GM21526 (cell line): ENCODE results near the gene GZMM.
A peak's percentile ranks its signal among the peaks of the same experiment; 100 is the strongest.

ENCODE experiments used
- ATAC-seq: cut with Tn5 transposase; IDR thresholded peaks from one replicate; pipeline ENCODE4 v1.9.1; 2021; ENCODE audit warnings: moderate library complexity; ENCODE audit not compliant: unreplicated experiment, low FRiP score

Gene GZMM

DNA sequence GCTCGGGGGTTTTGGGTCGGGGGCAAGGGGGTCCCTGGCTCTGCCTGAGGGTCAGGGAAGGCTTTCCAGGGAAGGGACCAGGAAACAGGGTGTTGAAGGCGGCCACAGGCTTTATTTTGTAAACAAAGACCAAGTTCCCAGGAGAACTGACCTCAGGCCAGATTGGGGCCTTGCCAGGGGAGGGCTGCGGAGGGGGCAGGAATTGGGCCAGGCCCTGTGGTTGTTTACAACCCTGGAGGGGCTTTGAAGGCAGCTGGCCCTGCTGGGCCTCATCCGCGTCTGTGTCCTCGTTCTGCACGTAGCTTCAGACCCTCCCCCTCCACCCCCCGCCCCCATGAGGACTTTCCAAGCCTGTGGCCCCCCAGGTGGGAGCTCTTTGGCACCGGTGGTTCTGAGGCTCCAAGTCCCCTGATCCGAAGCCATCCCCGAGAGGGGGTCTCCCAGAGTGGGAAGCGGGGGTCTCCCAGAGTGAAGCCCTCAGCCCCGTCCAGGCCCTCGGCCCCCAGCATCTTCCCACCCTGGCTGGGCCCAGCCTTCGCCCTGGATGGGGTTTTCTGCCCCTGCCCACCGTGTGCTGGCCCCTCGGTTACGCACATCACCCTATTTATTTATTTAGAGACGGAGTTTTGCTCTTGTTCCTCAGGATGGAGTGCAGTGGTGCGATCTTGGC is 15.1 kb downstream of the GZMM start:
- ATAC-seq, result no peak

DNA sequence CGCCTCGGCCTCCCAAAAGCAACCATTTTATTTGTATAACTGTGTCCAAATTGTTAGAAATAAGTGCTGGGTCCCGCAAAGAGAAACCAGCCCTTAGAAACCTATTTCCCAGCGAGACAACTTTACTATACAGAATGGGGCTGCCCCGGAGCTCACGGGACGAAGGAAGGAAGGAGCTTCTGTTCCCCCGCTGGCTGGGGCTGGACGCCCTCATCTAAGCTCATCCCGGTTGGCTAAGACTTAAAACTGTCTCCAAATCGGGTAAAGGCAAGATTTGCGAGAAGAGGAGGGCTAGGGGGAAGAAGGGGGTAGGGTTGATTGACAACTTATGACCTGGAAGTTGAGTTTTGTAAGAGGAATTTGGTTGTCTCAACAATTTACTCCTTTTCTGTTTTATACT is 16.3 kb downstream of the GZMM start:
- no peak for ATAC-seq

DNA sequence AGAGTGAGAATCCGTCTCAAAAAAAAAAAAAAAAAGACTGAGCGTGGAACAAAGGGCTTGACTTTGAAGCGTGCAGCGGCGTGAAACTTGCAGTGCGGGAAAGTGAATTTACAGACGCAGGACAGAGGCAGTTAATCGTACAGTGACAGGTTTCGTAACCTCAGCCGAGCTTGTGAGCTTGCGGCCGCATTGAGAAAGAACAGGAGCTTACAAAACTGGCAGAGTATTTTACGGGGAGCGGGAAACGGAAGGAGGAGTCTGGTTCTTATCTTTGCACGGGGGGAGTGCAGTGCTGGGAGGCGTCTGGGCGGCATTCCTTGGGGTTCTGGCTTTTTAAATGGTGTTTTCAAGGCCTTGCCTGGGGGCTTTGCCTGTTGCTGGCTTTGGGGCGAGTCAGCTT is 22.6 kb downstream of the GZMM start:
- no peak for ATAC-seq

DNA sequence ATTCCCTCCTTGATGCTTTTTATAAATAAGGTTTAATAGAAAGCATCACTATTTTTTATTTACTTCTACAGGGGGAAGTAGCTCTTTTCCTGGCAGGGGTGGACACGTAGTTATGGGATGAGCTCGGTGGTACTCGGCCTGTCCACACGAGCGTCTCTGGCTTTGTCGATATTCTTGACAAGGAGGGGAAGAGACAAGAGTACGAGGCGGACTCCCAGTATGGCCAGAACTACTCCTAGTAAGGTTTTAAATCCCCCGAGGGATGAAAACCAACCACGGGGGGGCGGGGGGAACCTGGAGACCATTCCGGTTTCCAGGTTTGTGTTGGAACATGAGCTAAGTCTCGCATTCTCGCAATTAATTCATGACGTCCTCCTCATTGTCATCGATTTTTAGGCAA is 23.0 kb downstream of the GZMM start:
- ATAC-seq, result no peak

DNA sequence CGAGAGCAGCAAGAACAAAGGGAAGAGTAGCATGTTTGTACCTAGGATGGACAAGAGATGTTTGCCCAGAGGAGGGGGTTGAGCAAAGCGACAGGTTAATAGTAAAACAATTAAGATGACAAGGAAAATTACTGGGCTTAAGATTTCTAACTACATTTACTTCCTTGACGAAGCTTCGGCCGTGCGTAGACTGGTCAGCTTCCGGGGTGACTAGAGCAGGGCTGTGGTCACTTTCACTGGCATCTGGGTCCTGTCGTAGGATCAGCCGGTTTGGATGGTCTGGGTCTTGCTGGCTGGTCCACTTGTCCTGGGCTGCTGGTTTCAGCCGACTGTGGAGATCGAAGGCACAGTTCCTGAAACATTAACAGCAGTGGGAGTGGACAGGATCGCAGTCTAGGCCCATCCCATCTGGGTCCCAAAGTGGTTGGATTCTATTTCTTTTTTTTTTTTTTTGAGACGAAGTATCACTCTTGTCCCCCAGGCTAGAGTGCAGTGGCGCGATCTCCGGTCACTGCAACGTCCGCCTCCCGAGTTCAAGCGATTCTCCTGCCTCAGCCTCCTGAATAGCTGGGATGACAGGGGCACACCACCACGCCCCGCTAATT is 23.5 kb downstream of the GZMM start:
- no peak for ATAC-seq

DNA sequence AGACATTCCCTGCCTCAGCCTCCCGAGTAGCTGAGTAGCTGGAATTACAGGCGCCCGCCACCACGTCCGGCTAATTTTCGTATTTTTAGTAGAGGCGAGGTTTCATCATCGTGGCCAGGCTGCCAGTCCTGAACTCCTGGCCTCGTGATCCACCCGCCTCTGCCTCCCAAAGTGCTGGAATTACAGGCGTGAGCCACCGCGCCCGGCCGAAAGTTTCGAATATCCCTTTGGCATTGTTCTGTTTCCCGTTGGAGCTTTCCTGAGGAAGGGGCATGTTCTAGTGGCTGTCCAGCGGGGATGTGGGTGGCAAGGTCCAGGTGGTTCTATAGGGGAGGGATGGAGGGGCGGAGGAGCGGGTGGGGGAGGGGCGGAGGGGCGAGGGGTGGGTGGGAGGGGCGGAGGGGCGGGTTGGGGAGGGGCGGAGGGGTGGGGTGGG is 26.4 kb downstream of the GZMM start:
- ATAC-seq, result no peak

DNA sequence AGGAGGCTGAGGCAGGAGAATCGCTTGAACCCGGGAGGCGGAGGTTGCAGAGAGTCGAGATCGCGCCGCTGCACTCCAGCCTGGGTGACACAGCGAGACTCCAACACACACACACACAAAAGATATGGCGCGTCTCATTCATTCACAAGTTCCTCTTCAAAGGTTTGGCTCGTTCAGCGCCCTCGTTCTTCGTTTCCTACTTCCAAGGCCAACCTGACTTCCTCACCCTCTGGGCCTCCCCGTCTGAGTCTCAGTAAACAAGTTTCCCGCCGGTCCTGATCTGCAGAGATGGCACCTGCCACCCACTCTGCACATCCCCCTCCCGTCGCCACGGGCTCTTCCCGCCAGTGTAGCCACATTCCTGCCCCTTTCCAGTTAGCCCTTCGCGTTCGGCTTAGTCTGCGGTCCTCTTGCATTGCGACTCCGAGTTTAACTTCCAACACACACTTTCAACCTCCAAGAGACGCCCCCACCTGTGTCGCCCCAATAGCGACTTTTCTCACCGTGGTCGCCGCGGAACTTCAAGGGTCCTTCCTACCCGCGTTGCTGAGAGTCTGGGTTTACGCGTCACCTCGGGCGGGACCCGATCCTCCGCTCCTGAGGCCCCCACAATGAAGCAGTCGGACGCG is 27.2 kb downstream of the GZMM start:
- no peak for ATAC-seq

DNA sequence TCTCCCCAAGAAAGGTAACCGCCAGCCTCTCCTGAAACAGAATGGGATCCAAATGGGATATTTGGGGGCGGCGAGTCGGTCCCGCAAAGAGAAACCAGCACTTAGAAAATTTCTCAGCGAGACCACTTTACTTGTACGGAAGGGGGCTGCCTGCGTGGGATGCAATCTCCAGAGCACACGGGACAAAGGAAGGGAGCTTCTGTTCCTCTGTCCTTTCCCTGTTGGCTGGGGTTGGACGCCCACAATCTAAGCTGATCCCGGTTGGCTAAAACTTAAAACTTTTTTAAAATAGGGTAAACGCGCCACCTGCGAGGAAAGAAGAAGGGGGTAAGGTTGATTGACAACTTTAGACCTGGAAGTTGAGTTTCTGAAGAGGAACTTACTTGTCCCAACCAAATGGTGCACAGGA is 27.7 kb downstream of the GZMM start:
- no peak for ATAC-seq

DNA sequence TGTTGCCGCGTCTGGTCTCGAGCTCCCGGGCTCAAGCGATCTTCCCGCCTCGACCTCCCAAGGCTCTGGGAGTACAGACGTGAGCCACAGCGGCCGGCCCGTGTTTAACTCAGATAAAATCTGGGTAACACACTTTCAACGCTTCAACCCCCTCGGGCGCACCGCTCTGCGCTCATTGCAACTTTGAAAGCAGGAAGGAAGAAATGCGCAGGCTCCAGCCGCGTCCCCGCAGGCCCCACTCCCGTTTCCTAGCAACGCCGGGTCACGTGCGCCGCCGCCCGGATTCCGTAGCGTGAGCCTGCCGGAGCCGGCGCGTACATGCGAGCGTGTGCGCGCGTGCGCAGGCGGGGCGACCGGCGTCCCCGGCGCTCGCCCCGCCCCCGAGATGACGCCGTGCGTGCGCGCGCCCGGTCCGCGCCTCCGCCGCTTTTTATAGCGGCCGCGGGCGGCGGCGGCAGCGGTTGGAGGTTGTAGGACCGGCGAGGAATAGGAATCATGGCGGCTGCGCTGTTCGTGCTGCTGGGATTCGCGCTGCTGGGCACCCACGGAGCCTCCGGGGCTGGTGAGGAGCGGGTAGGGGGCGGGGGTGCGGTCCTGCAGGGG is 28.4 kb downstream of the GZMM start, which contains the start of gene BSG:
Gene BSG (plus strand): TSS at position 457 of the 603 bp plus-strand sequence. CDS start 39 bp downstream, at position 496.
- ATAC-seq, result peak; percentile 68

DNA sequence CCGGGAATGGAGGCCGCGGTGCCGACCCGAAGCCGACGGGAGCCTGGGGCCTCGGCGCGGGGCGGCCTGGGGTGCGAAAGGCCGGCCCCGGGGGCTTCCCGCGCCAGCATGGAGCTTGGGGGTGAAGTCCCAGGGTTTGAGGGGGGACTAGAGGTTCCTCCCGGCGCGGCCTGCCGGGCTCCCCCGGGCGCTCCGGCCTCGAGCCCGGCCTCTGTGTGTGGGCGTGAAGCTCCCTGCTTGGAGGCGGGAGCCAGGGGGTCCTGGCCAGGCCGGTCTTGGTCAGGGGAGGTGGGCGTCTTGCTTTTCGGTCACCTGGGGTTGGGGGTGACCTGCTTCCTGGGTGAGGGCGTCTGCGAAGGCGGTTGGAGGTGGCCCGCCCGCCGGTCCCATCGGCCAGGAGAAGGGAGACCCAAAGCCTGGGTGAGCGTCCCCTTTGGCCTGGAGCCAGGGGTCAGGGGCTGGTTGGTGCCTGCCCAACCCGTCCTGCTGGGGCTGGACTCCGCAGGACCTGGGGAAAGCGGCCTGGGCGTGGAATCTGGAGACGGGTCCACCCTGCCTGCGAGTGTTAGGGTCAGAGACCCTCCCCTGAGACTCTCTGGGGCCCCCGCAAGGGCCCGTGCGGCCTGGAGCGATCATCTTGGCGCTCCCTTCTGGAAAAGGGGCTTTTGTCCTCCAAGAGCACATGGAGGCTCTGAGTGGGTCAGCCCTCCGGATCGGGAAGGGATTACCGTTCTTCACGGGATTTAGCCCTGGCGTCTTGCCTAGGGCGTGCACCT is 29.1 kb downstream of the GZMM start:
- peak; percentile 22 for ATAC-seq

DNA sequence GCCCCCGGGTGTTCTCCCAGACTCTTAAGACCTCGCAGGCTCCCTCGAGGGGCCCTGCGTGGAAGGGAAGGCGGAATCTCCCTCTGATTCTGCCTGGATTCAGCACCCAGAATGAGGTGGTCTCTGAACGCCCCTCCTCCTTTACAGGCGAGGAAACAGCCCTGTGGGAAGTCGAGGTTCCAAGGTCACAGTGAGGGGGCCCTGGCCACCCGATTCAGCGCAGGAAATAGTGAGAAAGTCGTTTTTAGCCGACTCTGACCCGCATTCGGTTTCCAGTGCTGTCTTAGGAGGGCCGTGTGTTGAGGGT is 29.6 kb downstream of the GZMM start:
- no peak for ATAC-seq

DNA sequence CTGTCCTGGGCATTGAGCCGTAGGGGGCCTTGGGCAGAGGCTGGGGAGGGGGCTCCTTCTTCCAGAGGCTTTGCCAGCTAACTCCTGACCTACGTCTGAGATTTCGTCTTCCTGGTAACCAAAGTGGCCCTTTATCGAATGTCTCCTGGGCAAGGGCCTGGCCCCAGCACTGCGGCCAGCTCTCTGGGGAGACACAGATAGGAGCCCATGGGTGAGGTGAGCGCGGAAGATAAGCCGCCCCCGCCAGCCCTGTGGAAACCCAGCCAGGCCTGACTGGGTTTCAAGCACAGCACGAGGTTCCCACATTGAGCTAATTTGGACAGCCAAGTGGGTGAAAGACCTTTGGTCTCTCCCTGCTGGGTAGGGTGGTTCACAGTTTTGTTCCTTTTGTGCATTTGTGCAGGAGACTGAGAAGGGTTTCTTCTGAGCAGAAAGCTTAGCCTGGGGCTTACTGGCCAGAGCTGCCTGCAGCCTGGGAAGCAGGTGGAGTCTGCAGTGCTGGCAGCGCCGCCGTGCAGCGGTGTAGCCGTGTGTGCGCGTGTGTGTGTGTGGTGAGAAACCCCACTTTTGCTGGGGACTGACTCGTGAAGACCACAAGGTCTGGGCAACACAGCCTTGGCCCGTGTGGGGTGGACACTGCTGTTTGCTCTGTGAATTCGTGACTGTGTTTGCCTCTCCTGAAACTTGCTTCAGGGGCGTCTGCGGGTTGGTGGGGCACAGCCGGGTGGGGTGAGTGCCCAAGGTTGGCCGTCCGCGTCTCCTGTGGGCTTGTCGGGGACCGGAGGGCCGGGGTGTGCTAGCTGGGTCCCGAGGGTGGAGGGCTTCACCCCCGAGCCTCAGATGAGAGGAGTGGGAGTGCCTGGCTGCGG is 31.0 kb downstream of the GZMM start:
- no peak for ATAC-seq

DNA sequence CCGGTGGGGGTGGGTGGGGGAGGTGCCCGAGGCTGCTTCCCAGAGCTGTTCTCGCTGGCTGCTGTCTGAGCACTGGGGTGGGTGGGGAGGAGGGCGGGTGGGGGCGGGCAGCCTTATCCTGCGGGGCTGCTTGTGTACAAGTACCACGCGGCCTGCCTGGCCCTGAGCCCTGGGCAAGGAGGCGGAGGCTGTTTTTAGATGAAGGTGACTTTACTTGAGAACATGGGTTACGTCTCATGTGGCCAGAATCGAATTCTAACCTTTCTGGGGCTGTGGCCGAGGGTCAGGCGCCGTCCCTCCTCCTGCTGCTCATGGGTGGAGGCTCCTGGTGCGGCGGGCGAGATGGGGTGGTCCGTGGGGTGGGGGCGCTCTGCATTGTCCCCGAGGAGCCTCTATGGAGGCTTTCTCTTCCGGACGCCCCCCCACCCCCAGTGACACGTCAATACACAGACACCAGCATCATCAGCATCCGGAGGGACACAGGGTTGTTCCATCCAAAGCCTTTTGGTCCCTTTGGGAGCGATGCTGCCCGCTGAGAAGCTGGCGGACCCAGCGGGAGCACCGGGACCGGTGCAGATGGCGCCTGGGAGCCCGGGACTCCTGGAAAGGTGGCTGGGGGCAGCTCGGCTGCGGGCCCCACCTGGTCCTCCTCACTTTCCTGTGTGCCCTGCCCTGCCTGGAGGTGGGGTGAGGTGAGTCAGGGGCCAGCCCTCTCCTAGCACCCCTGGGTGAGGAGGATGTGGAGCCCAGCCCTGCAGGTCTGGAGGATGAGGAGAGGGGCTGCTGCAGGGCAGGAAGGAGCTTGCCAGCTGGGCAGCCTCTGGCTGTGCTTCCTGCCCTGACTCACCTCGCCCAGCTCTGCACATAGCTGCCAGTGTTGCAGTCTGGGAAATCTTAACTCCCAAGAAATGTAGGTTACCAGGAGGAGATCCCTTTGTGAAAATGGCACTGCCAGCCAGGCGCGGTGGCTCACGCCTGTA is 32.0 kb downstream of the GZMM start:
- ATAC-seq, result no peak

DNA sequence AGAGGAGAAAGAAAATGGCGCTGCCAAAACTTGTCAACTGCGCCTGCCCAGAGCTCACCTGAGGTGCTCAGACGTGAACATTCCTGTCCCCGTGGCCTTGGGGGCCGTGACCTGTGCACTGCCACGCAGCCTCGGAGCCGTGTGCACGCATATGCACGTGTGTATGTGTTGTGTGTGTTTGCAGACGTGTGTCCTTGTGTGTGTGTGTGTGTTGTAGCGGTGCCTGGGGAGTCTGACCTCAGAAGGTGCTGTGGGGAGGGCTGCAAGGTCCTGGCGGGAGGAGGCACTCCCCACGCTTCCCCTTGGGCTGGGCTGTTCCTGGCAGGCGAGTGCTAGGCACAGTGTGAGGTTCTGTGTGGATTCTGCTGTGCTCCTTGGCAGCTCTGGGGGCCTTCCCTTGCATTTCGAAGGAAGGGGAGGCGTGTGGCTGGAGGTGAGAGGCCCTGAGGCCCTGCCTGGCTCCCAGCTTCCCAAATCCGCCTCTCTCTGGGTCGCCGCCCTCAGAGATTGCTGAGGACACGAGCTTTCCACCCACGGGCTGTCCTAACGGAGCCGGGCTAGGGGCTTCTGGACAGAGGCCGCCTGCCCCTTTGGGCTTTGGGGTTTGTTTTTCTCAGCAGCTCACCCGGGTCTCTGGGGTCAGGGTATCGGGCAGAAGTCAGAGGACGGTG is 33.0 kb downstream of the GZMM start:
- no peak for ATAC-seq

DNA sequence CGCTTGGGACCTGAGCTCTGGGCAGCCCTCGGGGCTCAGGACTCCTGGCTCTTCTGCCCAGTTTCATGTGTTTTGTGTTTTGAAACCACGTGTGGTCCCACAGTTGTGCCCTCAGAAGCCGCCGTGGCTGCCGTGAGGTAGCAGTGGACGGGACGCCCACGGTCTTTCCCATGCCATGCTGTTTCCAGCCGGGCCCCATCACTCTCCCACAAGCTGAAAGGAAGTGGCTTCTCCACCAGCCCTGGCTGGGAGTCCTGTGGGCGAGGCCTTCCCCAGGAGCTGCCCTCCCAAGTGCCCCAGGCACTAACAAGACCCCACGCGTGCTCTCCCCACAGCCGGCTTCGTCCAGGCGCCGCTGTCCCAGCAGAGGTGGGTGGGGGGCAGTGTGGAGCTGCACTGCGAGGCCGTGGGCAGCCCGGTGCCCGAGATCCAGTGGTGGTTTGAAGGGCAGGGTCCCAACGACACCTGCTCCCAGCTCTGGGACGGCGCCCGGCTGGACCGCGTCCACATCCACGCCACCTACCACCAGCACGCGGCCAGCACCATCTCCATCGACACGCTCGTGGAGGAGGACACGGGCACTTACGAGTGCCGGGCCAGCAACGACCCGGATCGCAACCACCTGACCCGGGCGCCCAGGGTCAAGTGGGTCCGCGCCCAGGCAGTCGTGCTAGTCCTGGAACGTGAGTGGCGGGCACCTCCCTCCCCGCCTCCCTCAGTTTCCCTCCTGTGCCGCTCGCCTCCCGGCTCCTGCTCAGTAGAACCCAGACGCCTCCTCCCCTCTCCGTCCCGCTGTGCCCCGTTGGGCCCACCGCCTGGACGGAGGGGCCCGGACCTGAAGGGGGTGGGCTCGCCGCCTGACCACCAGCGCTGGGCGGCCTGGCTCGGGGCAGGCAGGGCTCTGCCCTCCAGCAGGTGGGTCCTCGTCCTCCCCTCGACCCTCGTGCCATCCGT is 33.9 kb downstream of the GZMM start:
- ATAC-seq, result no peak

DNA sequence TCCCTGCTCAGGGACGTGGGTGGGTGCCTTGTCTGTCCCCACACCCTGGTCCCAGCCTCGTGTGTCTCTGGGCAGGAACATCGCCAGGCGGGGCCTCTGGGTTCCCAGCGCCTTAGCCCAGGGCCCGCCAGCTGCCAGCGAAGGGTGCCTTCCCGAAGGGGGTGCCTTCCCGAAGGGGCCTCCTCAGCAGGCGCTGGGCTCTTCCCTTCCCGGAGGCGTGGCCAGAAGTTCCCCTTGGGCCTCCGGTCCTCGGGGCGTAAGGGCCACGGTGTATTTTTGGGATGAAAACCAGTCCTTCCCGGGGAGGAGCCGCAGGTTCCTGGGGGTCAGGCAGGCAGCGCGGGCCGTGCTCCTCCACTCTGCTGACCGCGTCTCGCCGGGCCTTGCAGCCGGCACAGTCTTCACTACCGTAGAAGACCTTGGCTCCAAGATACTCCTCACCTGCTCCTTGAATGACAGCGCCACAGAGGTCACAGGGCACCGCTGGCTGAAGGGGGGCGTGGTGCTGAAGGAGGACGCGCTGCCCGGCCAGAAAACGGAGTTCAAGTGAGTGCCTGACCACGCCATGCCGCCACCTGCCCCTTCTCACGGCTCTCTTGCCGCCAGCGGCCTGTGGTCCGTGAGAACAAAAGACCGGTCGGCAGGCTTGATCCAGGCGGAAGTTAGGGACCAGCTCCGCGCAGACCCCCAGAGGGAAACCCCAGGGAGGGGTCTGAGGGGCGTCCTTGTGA is 35.4 kb downstream of the GZMM start:
- ATAC-seq, result no peak

DNA sequence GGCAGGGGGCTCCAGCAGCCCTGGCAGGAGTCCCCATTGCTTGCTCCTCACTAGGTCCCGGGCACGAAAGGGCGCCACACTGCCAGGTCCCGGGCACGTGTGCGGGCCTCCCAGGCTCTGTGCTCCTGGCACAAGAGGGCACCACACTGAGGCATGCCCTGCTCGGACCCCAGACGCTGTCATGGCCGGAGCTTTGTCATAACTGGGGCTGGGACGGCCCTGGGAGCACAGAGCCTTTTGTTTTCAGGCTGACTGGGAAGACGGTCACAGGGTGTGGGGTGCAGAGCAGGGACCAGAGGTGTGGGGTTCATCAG is 35.9 kb downstream of the GZMM start:
- ATAC-seq, result no peak
